Left lobe of liver (tissue), 2 donors: ENCODE data around the gene DSCAM. TPM values are rescaled to one million over a fixed set of nuclear protein-coding genes. Genes with fewer than 3 reads are reported as not detected.
"Not testable (repeated sequence)": the region's sequence is repeated elsewhere in the genome, so short reads cannot be mapped to it uniquely, and the experiment has no call there.

Experiments used
- ATAC-seq: fragments of 200-7000 bp; cut with Tn5 transposase; one replicate; pipeline ENCODE4 v1.9.1; 2020; ENCODE audit warnings: mild to moderate bottlenecking, moderate library complexity
- DNase-seq: peaks from one replicate; pipeline ENCODE4 v3.0.0-alpha.2; 2020; ENCODE audit warnings: low spot score
- total RNA-seq: library from RNA; stranded (reverse); gene quantifications from one replicate; pipeline ENCODE4 v1.2.1, GENCODE V29; 2021
- donor health status: DM: no; HTN: no; CAD: no; lungs with moderate emphysema.
- donor health status: DM: no; HTN: yes; CAD: no.

The DSCAM gene
- total RNA-seq, 1 donor from 2014 or later, result 0.10 TPM

DNA sequence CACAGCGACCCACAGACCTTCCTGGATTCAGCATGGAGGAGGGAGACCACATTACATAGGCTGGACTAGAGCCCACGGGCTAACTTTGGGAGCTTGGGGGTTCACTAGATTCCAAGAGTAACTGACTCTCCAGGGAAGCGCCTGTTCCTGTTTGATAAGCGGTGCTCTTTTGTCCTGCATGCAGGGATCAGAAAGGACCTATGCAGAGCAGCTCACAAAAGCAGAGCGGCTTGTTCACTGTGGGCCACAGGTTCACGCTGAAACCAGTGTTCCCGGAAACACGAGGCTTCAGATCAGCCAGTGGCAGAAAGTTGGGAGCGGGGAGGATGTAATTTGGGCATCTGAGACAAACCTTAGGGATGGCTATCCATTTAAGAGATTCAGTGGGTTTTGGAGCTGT lies 575.8 kb downstream of the DSCAM start:
- ATAC-seq, result no peak
- no peak for DNase-seq

DNA sequence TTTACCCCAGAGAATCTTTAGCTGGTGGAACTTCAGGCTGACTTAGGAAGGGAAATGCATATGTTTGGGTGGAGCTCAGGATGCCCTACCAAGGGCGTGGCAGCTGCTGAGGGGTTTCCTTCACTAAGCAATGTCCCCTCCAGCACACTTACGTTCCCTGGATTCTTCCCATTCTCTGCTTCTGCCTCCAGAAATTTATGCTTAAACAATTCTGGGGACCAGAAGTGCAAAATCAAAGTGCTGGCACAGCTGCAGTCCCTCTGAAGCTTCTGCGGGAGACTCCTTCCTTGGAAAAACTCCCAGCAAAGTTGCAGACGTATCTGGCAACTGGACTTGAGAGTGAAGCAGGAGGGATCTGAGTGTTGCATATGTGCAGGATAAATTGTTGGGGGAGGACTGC lies 576.9 kb downstream of the DSCAM start:
- no peak for ATAC-seq
- DNase-seq, result no peak

DNA sequence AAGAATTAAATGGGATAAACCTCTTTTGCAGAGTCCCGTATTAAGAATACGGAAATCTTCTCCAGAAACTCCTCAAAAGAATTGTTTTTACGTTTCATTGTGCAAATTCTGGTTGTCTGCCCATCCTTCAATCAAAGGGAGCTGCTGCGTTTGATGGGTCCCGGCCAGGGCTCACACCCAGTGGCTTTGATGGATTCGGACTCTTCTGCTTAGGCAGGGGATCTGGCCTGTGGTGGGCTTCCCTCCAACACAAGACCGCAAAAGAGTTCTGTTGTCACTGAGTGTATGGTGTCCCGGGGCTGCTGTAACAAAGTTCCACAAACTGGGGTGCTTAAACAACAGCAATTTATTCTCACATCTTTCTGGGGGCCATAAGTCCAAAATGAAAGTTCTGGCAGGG lies 577.7 kb downstream of the DSCAM start:
- no peak for ATAC-seq
- no peak for DNase-seq

DNA sequence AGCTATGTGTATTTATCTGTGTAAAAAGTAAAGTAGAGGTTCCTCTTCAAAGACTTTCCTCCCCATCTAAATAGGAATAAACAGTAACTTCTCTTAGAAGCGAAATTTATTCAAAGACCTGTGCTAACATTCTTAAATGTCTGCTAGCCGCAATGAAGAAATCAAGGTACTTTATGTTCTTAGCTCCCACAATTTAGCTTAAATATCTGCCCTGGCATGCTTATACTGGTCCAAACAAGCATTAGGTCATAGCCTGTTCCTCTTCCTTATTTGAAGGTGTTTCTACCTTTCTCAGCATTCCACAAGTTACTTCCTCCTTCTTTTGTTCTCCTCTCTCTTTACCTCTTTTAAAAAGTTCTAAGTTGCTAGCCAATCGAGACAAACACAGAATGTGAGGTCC lies 588.5 kb downstream of the DSCAM start:
- ATAC-seq, DNase-seq: not testable (repeated sequence)

DNA sequence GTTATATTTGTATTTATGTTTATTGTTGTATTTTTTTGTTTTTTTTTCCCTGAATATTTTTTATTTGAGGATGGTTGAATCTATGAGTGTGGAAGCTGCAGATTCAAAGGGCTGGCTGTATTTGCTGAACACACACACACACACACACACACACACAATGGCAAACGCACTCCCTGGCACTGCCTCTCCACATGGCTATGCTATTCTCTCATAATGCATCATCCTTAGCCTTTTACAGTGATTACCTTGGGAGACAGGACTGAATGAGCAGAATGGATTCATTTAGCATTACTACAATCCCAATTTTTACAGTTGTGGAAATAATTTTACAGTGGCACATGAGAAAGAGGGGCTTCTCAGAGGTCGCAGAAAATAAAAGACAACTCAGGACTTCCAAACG lies 589.6 kb downstream of the DSCAM start:
- ATAC-seq, result no peak
- no peak for DNase-seq

DNA sequence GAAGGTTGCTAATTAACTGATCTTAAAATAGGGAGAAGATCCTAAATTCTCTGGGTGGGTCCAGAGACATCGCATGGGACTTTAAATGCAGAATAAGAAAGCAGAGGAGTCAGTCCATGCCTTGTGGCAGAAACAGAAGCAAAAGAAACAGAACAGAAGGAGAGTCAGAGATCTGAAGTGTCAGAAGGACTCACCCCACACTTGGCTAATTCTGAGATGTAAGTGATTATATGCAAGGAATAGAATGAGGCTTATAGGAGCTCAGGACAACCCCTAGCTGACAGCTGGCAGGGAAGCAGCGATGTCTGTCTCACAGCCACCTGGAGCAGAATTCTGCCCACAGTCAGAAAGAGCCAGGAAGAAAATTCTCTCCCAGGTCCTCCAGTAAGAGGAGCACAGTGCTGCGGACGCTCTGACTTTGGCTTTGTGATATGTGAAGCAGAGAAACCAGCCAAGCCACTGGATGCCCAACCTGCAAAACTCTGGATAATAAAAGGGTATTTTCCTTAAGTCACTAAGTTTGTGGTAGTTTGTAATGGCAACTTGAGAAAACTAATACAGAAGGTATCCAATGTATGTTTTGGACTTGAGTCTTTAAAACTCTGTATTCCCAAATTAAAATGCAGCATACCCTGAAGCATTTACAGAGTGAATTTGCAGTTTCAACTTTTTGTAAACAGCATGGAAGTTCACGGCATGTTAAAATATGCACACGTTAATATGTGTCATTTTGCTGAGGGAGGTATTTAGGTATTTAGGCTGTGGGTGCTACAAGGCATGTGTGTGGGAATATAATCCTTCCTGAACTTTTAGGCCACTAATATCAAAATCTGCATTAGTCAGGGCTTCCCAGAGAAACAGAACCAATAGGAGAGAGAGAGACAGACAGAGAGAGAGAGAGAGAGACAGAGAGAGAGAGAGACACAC lies 591.2 kb downstream of the DSCAM start:
- DNase-seq (no peak), ATAC-seq (no peak)

DNA sequence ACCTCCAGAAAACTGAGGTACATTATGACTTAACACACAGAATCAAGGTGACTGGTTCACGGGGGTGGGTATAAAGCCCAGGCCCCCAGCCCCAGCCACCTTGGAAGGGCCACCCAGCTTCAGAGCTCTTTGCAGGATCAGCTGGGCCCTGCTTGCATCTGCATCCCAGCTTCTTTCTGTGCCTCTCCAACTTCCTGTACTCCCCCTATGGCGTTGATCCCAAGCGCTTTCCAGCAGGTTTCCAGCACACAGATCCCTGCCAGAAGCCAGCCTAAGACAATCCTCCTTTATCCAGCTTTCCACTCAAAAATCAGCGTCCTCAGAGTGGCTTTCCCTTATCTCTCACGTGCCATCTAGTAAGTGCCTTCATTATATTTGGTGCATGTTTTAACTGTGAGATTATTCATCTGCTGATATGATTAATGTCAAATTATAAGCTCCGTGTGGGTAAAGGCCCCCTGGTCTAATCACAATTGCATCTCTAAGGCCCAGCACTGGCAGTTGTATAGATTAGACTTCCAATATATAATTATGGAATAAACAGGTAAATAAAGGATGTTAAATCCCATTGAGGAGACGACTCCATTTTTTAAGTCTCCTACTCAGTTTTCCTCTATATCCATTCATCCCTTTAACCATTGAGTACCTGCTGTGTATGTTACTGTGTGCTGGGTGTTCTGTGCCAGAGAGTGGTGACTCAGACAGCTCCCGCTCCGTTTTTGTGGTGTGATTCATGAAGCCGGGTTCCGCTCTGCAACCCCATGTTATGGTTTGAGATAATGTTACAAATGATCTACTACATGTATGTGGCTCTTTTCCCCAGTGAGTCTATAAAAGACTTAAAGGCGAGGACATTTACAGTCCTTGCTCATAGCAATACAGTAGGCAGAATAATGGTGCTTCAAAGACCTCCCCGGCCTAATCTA lies 592.2 kb downstream of the DSCAM start:
- DNase-seq (no peak), ATAC-seq (no peak)

DNA sequence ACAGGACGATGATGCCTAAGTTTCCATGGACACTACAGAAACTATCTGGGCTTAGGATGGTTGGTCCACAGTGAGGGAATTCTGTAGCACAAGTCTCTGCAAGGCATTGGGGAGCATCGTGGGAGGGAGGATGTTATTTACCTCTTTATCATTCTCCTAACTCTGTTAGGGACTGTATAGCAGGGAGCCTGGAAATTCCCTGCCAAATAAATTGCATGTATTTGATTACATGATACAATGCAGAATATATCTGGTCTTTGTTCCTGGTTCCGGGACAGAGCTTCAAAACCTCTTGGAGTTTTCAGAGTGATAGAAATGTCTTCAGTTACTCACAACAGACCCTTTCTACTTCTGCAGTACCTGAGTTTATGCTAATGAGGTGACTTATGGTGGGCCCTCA lies 593.8 kb downstream of the DSCAM start:
- no peak for DNase-seq
- ATAC-seq, result no peak

DNA sequence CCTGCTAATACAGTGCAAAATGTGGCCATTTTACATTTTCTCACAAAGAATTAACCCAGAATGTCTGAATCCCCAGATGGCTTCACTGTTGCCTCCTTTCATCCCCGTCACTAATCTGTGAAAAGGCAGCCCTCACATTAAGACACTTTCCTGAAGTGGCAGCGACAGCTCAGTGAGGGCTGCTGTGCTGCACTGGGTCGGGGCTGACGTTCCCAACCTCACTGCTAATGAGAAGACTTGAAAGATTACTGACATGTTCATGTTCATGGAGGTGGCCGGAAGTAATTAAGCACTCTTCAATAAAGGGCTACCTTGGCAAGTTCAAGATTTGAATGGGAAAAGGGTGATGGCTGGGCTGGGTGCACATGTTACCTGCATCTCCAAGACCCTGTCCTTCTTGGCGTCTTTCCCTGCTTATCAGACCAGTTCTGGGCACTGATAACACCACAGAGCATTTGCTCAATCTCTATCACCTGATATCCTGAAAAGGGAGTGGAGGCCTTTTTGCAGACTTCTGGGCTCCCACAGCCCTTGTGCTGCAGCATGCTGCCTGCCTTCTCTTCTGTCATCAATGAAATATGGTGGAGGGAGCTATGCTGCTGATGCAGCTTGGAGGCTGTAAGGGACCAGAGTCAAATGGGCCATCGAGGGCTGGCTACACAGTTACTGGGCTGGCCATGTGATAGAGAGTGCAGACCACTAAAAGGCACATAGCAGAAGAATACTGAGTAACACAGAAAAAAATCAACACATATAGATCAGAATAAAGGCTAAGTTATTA lies 596.3 kb downstream of the DSCAM start:
- DNase-seq (no peak), ATAC-seq (no peak)

DNA sequence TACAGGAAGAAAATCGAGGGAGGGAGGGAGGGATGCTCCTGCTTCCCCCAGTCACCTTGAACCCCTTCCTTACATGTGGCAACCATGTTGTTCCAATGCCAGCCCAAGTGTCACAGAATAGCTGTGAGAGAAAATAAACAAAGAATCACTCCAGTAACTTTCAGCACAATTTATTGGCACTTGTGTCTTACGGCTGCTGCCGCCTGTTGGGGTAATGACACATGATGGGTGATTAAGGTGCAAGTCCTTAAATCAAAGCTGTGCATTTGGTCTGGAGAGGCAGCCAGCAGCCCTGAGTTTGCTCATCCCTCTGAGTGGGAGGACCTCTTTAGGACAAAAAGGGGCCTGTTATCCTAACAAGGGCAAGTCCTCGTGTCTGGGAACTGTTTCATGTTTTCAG lies 602.0 kb downstream of the DSCAM start:
- no peak for DNase-seq
- ATAC-seq, result no peak

DNA sequence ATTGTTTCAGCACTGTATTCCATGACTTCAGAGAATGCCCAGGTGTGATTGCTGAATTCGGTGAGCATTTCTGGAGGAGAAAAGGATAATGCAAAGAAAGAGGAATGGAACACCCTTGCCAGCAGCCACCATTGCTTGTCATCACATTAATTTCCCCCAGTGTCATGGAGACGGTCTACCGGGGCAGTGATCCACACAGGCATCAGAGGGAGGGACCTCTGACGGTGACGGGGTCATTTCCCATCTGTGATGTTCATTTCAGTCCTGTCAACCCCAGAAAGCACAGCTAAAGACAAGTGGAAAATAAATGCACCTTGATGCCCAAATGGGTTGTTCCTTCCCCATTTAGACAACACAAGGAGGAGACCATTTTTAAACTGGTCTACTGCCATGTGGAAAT lies 603.3 kb downstream of the DSCAM start:
- ATAC-seq (no peak), DNase-seq (no peak)

DNA sequence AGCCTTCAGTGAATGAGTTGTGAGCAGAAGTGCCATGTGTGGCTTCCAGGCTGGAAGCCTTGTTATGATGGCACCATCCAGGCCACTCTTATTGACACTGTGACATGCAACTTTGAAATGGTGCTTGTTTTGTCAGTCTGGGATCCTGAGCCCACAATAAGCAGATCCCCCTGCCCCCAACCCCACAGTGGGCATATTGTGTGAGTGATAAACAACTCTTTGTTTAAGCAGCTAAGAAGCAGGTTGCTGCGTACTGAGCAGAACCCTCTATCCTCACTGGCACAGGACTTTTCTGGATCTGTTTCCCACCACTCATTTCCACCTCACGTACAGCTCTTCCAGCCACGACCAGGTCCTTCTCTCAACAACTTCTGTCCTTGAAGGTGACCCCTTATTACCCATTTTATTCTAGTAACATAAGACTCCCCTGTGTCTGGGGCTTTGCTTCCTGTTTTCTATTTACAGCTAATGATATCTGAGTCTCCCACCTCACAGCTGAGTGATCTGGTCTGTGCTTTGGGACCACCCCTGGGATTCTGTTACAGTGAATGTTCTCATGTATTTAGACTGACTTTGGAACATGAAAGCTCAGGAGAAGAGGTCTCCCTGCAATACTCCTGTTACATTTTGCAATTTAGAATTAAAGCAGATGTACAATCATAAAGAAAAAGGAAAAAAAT lies 604.2 kb downstream of the DSCAM start:
- no peak for ATAC-seq
- DNase-seq, result no peak

DNA sequence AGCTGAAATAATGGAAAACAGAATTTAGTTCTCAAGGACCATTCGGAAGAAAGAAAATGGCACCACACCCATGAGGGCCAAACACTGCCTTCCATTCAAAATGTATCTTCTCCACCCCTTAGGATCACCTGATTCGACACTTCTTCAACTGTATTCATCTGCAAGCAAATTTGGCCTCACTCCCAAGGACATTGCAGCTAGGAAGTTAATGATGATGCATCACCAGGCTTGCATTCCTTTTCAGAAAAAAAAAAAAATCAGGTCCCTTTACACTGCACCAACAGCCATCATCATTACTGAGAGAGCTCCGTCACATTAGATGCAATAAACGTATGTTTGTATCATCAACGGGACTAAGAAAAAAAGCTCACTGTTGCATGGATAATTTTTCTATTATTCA lies 611.4 kb downstream of the DSCAM start:
- DNase-seq, result no peak

DNA sequence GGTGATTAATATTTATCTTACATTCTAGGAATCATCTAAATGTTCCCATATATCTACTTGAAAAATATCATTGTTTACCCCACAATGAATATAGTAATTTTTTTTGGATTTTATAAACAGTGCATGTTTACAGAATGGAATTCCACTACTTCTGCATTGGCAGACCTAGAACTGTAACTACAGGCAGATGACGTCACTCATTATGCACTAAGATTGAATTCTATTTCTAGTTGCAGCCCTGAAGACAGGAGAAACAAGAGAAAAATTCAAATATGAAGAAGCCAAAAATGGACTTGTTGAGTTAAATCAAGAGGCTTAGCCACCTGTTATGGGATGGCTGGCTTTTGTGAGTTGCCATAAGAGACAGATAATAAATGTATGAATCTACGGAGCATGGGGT lies 615.0 kb downstream of the DSCAM start:
- DNase-seq (no peak), ATAC-seq (no peak)

More for the DNA sequence above, 611.4 kb downstream of the DSCAM start:
- ATAC-seq, result no peak

DNA sequence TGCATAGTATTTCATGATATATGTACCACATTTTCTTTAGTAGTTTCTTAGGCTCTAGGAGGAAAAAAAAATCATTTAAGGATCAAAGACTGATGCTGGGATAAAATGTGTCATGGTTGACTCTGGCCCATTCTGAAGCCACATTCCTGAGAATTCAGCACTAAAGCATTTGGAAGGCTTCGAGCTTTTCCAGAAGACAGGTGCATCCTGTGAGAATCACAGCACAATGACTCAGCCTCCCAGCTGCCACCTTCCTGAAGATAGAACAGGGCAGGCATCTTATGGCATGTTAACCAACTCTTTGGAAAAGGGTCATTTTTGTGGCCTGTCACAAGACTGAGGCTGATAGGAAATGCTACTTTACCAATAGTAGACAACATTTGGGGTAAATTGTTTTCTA lies 619.9 kb downstream of the DSCAM start:
- ATAC-seq (no peak), DNase-seq (no peak)

DNA sequence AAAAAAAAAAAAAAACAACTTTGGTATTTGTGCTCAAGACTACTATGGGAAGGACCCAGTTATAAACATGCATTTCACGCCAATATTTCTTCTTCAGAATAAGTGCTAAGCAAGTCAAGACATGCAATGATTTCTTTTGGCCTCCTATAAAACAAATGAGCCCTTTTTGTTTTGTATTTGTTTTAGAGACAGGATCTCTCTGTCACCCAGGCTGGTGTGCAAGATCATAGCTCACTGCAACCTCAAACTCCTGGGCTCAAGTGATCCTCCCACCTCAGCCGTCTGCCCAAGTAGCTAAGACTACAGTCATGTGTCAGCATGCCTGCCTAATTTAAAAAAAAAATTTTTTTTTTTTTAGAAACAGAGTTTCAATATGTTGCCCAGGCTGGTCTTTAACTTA lies 631.0 kb downstream of the DSCAM start:
- ATAC-seq (no peak), DNase-seq (no peak)

DNA sequence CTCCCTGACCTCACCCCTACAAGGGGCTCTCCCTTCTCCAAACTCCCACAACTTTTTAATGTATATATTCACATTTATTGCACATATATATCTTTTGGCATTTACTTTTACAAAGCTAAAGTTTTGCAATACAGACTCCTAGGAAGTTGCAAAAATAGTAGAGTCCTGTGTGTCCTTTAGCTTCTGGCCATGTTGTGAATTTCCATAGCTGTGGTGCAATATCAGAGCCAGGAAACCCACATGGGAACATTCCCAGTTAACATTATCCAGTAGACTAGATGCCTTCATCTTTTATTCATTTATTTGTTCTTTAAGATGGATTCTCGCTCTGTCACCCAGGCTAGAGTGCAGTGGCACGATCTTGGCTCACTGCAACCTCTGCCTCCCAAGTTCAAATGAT lies 636.7 kb downstream of the DSCAM start:
- DNase-seq (no peak), ATAC-seq (no peak)

DNA sequence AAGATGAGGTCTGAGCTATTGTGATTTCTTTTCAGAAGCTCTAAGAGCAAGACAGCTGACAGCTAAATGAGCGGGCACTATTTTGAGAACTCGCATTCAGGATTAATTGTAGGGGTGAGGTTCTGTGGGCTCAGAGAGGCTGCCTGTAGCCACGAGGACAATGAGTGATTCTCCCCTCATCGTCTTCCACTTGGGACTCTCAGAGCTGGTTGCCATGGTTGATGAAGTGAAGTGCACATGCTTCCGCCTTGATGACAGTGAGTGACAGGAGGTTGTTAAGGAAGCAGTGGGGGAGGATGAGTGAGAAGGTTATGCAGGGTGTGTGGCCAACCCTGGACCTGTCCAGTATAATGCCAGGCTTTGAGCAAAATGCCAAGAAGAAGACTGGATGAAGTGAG lies 638.0 kb downstream of the DSCAM start:
- ATAC-seq, result no peak
- DNase-seq, result no peak

DNA sequence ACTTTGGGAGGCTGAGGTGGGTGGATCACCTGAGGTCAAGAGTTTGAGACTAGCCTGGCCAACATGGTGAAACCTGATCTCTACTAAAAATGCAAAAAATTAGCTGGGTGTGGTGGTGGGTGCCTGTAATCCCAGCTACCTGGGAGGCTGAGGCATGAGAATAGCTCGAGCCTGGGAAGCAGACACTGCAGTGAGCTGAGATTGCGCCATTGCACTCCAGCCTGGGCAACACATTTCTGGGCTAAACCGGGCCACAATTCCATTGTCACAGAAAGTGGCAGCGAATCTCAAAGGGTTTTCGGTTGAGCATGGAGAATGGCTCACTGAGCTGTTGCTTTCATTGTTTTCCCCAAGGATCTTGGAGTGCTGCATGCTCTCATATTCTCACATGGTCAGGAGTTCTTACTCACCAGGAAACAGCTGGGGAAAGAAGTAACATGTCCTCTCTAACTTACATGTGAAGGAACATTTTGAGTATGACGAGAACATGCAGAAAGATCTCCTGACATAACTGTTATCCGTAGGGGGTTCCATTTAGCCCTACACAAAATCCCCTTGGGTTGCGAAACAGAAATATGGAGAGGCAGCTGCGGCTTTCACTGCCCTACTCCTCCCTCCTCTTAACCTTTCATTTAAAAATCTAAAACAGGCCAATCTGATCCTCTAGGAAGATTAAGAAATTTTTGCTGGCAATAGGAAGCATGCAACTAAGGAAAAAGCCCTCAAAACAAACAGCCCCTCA lies 638.6 kb downstream of the DSCAM start:
- ATAC-seq, result no peak

DNA sequence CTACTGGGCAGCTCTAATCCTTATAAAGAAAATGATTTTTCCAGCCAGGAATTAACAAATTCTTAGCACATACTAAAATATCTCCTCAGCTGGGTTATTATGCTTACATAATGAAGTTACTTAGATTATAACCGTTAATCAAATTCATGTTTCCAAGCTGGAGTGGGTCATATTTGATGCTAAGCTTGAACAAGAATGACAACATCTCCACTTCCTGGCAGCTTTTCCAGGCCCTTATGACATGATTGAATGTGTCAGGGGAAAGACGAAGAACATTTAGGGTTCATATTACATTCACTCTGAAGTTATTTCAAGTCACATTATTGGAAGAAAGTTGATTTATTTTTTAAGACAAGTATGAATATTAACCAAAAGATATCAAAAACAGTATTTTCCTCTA lies 646.0 kb downstream of the DSCAM start:
- DNase-seq (no peak), ATAC-seq (no peak)

More for the DNA sequence above, 638.6 kb downstream of the DSCAM start:
- DNase-seq, result no peak
